GM12891 (cell line): ENCODE data around the gene TMEFF1.
"Not testable (repeated sequence)": the region's sequence is repeated elsewhere in the genome, so short reads cannot be mapped to it uniquely, and the experiment has no call there.

Experiments used
- DNase-seq: peaks from one replicate; pipeline ENCODE4 v3.0.0; 2011; ENCODE audit warnings: low spot score; ENCODE audit not compliant: insufficient read length
- FAIRE-seq: peaks from 2 replicates; lab custom pipeline; 2011; peaks lifted over from hg19 to GRCh38; lab: Jason Lieb, UNC
- PAX5 ChIP-seq: IDR thresholded peaks from 2 replicates; pipeline ENCODE4 v1.6.1; 2011; ENCODE audit warnings: low read length, moderate library complexity, mild to moderate bottlenecking; ENCODE audit not compliant: insufficient read depth, severe bottlenecking
- POLR2A ChIP-seq: IDR thresholded peaks from 2 replicates; pipeline ENCODE4 v1.6.1; 2011; ENCODE audit warnings: low read depth, low read length, control low read depth
- POLR2AphosphoS5 ChIP-seq: IDR thresholded peaks from 2 replicates; pipeline ENCODE4 v1.6.1; 2011; ENCODE audit warnings: low read depth, low read length, control low read depth
- POU2F2 ChIP-seq: IDR thresholded peaks from 2 replicates; pipeline ENCODE4 v1.6.1; 2011; ENCODE audit warnings: low read depth, mild to moderate bottlenecking, control low read depth, low read length, moderate library complexity
- SPI1 ChIP-seq: IDR thresholded peaks from 2 replicates; pipeline ENCODE4 v1.6.1; 2011; ENCODE audit warnings: low read depth, low read length, control low read depth
- TAF1 ChIP-seq: IDR thresholded peaks from 2 replicates; pipeline ENCODE4 v1.6.1; 2011; ENCODE audit warnings: low read depth, low read length, control low read depth

TMEFF1 gene

DNA sequence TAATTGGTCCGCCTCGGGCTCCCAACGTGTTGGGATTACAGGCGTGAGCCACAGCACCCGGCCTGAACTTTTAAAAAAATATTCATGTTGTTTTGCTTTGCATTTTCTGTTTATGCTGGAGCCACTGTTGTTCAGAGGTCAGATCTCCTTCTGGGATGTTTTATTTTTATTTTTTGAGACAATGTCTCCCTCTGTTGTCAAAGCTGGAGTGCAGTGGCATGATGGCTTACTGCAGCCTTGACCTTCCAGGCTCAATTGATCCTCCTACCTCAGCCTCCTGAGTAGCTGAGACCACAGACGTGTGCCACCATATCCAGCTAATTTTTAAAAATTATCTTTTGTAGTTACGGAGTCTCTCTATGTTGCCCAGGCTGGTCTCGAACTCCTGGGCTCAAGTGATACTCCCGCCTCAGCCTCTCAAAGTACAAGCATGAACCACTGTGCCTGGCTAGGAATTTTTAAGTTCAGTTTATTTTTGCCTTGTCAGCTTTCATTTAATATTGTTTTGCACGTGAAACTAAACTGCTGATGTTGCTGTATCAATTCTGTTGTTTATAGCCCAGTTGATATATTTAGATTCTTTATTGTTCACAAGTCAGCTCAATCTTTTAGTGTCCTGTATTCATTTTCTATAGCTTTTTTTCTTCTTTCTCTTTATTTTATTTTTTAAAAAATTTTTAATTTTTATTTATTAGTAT lies 13.7 kb downstream of the TMEFF1 start:
- FAIRE-seq (no peak), DNase-seq (no peak)
- TF ChIP-seq POU2F2: no peak
- TF ChIP-seq SPI1: no peak
- no peak for TF ChIP-seq TAF1
- TF ChIP-seq POLR2AphosphoS5: no peak

DNA sequence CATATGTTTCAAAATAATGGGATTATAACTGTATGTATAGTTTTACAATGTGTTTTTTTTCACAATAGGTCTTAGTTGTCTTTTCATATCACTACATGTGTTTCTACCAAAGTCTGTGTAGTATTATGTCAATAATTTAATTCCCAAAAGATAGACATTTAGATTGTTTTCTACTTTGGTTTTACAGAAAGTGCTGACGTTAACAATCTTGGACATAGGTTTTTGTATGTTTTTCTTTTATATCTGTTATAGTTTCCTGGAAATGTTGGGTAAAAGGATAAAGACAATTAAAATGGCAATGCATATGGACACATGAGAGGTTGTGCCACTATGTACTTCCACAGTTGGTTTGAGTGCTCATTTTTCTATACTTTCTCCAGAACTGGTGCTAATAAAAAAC lies 15.2 kb downstream of the TMEFF1 start:
- FAIRE-seq (no peak), DNase-seq (no peak)
- TF ChIP-seq TAF1: no peak
- TF ChIP-seq POLR2AphosphoS5: no peak
- TF ChIP-seq PAX5: no peak
- no peak for TF ChIP-seq POLR2A
- no peak for TF ChIP-seq SPI1
- TF ChIP-seq POU2F2: no peak

DNA sequence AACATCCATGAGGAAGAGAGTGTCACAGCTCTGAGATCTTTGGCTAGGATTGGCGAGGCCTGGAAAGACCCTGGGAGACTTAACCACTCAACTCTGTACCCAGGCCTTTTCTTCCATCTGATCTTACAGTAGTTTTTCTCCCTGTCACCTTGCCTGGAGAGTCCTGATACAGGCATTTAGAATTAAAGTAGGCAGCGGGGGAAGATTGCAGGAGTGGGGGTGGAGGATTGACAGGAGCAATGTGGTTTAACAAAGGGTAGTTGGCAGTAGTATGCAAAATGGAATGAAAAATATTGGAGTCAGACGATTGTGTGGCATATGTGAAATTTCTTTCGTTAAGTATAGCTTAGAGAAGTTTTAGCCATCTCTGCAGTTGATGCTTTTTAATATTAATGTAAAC lies 16.9 kb downstream of the TMEFF1 start:
- TF ChIP-seq POLR2A (no peak), PAX5 (no peak), SPI1 (no peak), TAF1 (no peak), POU2F2 (no peak), POLR2AphosphoS5 (no peak)
- no peak for DNase-seq
- no peak for FAIRE-seq

GRCh38 chr9:100492952-100493351 lies 20.0 kb downstream of the TMEFF1 start:
- FAIRE-seq (no peak), DNase-seq (no peak)
- TF ChIP-seq POU2F2 (no peak), POLR2AphosphoS5 (no peak), TAF1 (no peak), SPI1 (no peak), PAX5 (no peak), POLR2A (no peak)

GRCh38 chr9:100498592-100498991 lies 25.6 kb downstream of the TMEFF1 start:
- TF ChIP-seq SPI1: no peak
- TF ChIP-seq POU2F2: no peak
- TF ChIP-seq POLR2A: no peak
- TF ChIP-seq PAX5: no peak
- no peak for TF ChIP-seq TAF1
- TF ChIP-seq POLR2AphosphoS5: no peak
- DNase-seq: no peak
- no peak for FAIRE-seq

GRCh38 chr9:100499460-100499859 lies 26.5 kb downstream of the TMEFF1 start:
- TF ChIP-seq PAX5: no peak
- no peak for TF ChIP-seq TAF1
- TF ChIP-seq POLR2A: no peak
- TF ChIP-seq SPI1: no peak
- no peak for TF ChIP-seq POLR2AphosphoS5
- no peak for TF ChIP-seq POU2F2
- DNase-seq (no peak), FAIRE-seq (no peak)

GRCh38 chr9:100499866-100500265 lies 26.9 kb downstream of the TMEFF1 start:
- TF ChIP-seq POU2F2 (no peak), PAX5 (no peak), SPI1 (no peak), POLR2AphosphoS5 (no peak), POLR2A (no peak), TAF1 (no peak)
- FAIRE-seq: no peak
- no peak for DNase-seq

DNA sequence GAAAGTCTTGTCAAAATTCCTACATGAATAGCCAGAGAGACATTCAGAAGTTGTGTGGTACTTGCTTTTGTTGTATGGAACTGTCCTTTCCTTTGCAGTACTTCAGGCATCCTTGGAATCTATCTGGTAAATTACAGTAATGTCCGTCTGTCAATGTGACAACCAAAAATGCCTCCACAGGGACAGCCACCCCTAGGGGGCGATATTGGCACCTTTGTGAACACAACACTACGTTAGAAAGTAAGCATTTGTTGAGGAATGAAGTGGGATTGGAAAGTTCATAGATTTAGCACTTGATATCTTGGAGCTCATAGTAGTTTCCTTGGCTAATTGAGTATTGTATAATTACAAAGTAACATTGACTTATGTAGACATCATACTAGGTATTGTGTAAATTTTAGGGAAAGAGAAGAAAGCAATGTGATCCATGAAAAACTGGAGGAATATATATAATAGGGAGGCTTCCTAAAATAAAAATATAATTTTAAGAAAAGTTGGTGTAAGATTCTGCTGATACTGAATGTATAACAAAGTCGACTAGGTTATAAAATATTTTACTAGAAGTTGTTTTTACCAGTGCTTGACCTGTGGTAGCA lies 32.7 kb downstream of the TMEFF1 start:
- peak; percentile 14 for DNase-seq
- peak; percentile 83 for FAIRE-seq
- TF ChIP-seq PAX5: no peak
- no peak for TF ChIP-seq TAF1
- TF ChIP-seq SPI1: no peak
- no peak for TF ChIP-seq POLR2AphosphoS5
- no peak for TF ChIP-seq POU2F2
- no peak for TF ChIP-seq POLR2A

DNA sequence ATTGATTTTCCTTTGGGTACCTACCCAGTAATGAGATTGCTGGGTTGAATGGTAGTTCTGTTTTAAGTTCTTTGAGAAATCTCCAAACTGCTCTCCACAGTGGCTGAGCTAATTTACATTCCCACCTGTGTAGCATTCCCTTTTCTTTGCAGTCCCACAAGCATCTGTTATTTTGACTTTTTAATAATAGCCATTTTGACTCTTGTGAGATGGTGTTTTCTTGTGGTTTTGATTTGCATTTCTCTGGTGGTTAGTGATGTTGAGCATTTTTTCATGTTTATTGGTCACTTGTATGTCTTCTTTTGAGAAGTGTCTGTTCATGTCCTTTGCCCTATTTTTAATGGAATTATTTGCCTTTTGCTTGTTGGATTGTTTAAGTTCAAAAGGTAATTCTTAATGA lies 34.4 kb downstream of the TMEFF1 start:
- not testable (repeated sequence) for DNase-seq, FAIRE-seq

GRCh38 chr9:100511205-100511604 lies 38.3 kb downstream of the TMEFF1 start:
- no peak for DNase-seq
- TF ChIP-seq POLR2AphosphoS5 (no peak), POU2F2 (no peak), POLR2A (no peak), TAF1 (no peak), SPI1 (no peak), PAX5 (no peak)
- FAIRE-seq: no peak
